SK-N-SH (cell line): ENCODE measurements around the gene PPHLN1. TPM values are rescaled to one million over a fixed set of nuclear protein-coding genes. Genes with fewer than 3 reads are reported as not detected.

Experiments
- polyA plus RNA-seq, 3 experiments: library from polyadenylated mRNA; depleted of rRNA; stranded (reverse); fragments of >200 nt; gene quantifications; 2 replicates each; pipeline ENCODE4 v1.2.3, GENCODE V29; 2012
- small RNA-seq, 7 experiments: library from RNA; depleted of rRNA; stranded (forward); fragments of <200 nt; gene quantifications; one replicate each; pipeline ENCODE3, GENCODE V24; 2012

The PPHLN1 gene
- polyA plus RNA-seq, 1 of the 3 experiments (the other 2 are of a cell fraction) = 55.4 TPM

Small RNAs within 50 kb of the gene (small RNA-seq; reads per million reads assigned to genes)
- gene MIR7851 (0 reads per million in 7 experiments), gene RF00019 (0 reads per million in 7 experiments), gene RF00090 (0 reads per million in 7 experiments), gene RNU6-249P (0 reads per million in 7 experiments)

Other genes starting within 250 kb of the PPHLN1 start
- 5.0 and 5.8 TPM in 2 replicates for gene GXYLT1, start 181.3 kb upstream of the PPHLN1 start, polyA plus RNA-seq (2012; rRNA removed)
- 5.3 and 6.7 TPM in 2 replicates for gene YAF2, start 87.9 kb upstream of the PPHLN1 start, polyA plus RNA-seq (2012; rRNA removed)
- 17.6 and 18.7 TPM in 2 replicates for gene ZCRB1, start 73 bp upstream of the PPHLN1 start, polyA plus RNA-seq (2012; rRNA removed)